HG02759 (cell line): ENCODE results near the gene NOXA1.

Experiments
- ATAC-seq: cut with Tn5 transposase; IDR thresholded peaks from one replicate; pipeline ENCODE4 v1.9.1; 2021; ENCODE audit warnings: mild to moderate bottlenecking, moderate library complexity; ENCODE audit not compliant: unreplicated experiment

The NOXA1 gene

GRCh38 chr9:137426018-137426681, 3.0 kb downstream of the NOXA1 start:
- no peak for ATAC-seq

- ATAC-seq: no peak
Measured at GRCh38 chr9:137427454-137428310, 4.5 kb downstream of the NOXA1 start.

- ATAC-seq: no peak
Measured at GRCh38 chr9:137428311-137428630, 5.1 kb downstream of the NOXA1 start.

- ATAC-seq: no peak
Measured at GRCh38 chr9:137428841-137429545, 5.8 kb downstream of the NOXA1 start.

- ATAC-seq: no peak
Measured at GRCh38 chr9:137429546-137429890, 6.3 kb downstream of the NOXA1 start.

- ATAC-seq: no peak
Measured at GRCh38 chr9:137429974-137430722, 7.0 kb downstream of the NOXA1 start.

GRCh38 chr9:137430723-137431415, 7.7 kb downstream of the NOXA1 start:
- ATAC-seq: no peak

GRCh38 chr9:137431416-137431931, 8.3 kb downstream of the NOXA1 start:
- ATAC-seq: no peak

- ATAC-seq: no peak
Measured at GRCh38 chr9:137432687-137433348, 9.6 kb downstream of the NOXA1 start.

- no peak for ATAC-seq
Measured at GRCh38 chr9:137433349-137433915, 10.2 kb downstream of the NOXA1 start.

- no peak for ATAC-seq
Measured at GRCh38 chr9:137433916-137434431, 10.8 kb downstream of the NOXA1 start.

- ATAC-seq: no peak
Measured at GRCh38 chr9:137434498-137435380, 11.5 kb downstream of the NOXA1 start.

- no peak for ATAC-seq
Measured at GRCh38 chr9:137435381-137435891, 12.2 kb downstream of the NOXA1 start.

- no peak for ATAC-seq
Measured at GRCh38 chr9:137435980-137436760, 13.0 kb downstream of the NOXA1 start.

GRCh38 chr9:137436761-137437600, 13.8 kb downstream of the NOXA1 start:
- ATAC-seq: no peak
